ENCODE data around the gene FNIP1. TPM values are rescaled to one million over a fixed set of nuclear protein-coding genes. Genes with fewer than 3 reads are reported as not detected.

FNIP1 gene
- total and polyA plus RNA-seq, 2 experiments from 2014 or later = 8.2 to 27.9 TPM

- H3K9me3 Mint-ChIP-seq = no peaks in the 10 kb centered on the region; the same call in 2 of the 3 replicates
- peaks cover 19% of the 10 kb centered on the region for H4K20me1 ChIP-seq (replicated peaks; ENCODE audit: insufficient read depth)
Observed at GRCh38 chr5:131756942-131757341, 39.9 kb downstream of the FNIP1 start.

More at GRCh38 chr5:131756942-131757341, 39.9 kb downstream of the FNIP1 start:
- H3K79me2 ChIP-seq (replicated peaks; ENCODE audit: insufficient read depth) = peaks cover 98% of the 10 kb centered on the region
- H3K27ac ChIP-seq (ENCODE audit: low read depth) = no peak overlapping the region
- no peaks in the 10 kb centered on the region for H3K36me3 ChIP-seq (ENCODE audit: insufficient read depth)
- Mint-ChIP-seq H3K36me3 (ENCODE audit: low read depth) (peaks cover 3% of the 10 kb centered on the region; the same call in 2 of the 3 replicates), H3K4me1 (peaks cover 4% of the 10 kb centered on the region; the same call in 2 of the 3 replicates), H3K27ac (no peak overlapping the region), H3K4me3 (no peak overlapping the region), H3K27me3 (ENCODE audit: insufficient read depth, low read depth, poor library complexity) (no peaks in the 10 kb centered on the region)
- H2AFZ ChIP-seq = no peak overlapping the region
- 0 out of 2 replicates have a peak, but pooled peaks cover 9% of the 10 kb centered on the region for H3K4me1 ChIP-seq (ENCODE audit: insufficient read depth)
- no peaks in the 10 kb centered on the region for H3F3A ChIP-seq (replicated peaks; ENCODE audit: low read depth)
- no peak for TF ChIP-seq POLR2AphosphoS5 (IDR thresholded peaks at IDR 0.05; ENCODE audit: low read depth)
- TF ChIP-seq ZNF462 (CRISPR knock-in tag; IDR thresholded peaks at IDR 0.05) = no peak
- no peak for TF ChIP-seq CTCF (conservative IDR thresholded peaks at IDR 0.05; ENCODE audit: low read depth in 2 of 2)
- no peak for TF ChIP-seq ZNF114 (CRISPR knock-in tag; IDR thresholded peaks at IDR 0.05)
- TF ChIP-seq REST (IDR thresholded peaks at IDR 0.05; ENCODE audit: unreplicated experiment) = no peak
- TF ChIP-seq EZH2phosphoT487 (IDR thresholded peaks at IDR 0.05; ENCODE audit: unreplicated experiment) = no peak
- TF ChIP-seq NANOG (IDR thresholded peaks at IDR 0.05; ENCODE audit: borderline replicate concordance) = no peak
- TF ChIP-seq STAT1 (IDR thresholded peaks at IDR 0.05; ENCODE audit: unreplicated experiment) = no peak
- no peak for TF ChIP-seq ZNF331 (CRISPR knock-in tag; IDR thresholded peaks at IDR 0.05; ENCODE audit: low read depth)
- no peak for TF ChIP-seq EZH2 (IDR thresholded peaks at IDR 0.05; ENCODE audit: low read depth, unreplicated experiment)
- no peak for TF ChIP-seq CREB1 (CRISPR knock-in tag; IDR thresholded peaks at IDR 0.05; ENCODE audit: low read depth)
- no peak for TF ChIP-seq ETS1 (IDR thresholded peaks at IDR 0.05)
- H3K9me2 ChIP-seq (ENCODE audit: insufficient read depth) = no peaks in the 10 kb centered on the region
- H3K27me3 ChIP-seq (ENCODE audit: insufficient read depth) = no peaks in the 10 kb centered on the region
- no peak for DNase-seq (ENCODE audit: low spot score)
- no peak for ATAC-seq
- H3K4me2 ChIP-seq = no peak overlapping the region
- H3K4me3 ChIP-seq = no peak overlapping the region

Measured in GM23338 (cell line).